COLO668 (cell line): Measurements from ENCODE around the gene TCFL5.

Source experiments
- DNase-seq: peaks from one replicate; lab custom pipeline; 2025; ENCODE audit not compliant: unreplicated experiment; lab: John Stamatoyannopoulos, UW

Gene TCFL5

DNA sequence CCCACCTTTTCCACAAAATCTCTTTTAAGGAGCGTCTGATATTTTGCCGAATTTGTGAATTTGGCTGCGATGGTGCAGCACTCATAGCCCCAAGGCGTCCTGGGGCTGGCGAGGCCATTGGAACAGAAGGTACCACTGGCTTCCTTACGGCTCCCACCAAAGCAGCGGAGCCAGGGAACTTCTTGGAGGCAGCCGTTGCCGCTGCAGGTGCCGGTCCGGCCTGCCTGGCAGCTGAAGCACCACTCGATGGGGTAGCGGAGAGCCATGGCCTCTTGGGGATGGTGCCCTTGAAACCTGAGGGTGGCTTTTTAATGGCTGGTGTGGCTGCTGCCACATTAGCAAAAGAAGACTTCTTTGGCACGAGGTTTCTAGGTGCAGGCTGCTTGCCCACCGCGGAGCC is 34.9 kb upstream of the TCFL5 start:
- no peak for DNase-seq

- DNase-seq: no peak
These were observed 33.9 kb upstream of the TCFL5 start for GRCh38 chr20:62895539-62895938.

DNA sequence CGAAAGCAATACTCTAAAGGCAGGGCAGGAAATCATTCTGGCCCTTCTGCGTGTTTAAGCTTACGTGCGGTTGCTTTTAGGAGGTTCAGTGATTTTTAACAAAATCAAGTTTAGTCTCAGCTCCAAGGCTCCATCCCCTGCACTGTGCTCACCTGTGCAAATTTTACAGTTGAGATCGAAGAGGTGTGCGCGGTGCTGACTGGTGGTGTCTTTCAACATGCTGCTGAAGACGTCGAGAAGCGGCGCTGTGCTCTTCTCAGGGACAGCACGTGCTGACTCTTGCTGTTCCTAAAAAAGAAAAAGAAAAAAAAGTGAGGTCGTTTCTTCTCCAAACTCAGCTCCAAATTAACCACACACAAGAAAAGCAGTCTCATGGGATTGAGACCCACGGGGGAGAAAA is 32.6 kb upstream of the TCFL5 start:
- no peak for DNase-seq

DNA sequence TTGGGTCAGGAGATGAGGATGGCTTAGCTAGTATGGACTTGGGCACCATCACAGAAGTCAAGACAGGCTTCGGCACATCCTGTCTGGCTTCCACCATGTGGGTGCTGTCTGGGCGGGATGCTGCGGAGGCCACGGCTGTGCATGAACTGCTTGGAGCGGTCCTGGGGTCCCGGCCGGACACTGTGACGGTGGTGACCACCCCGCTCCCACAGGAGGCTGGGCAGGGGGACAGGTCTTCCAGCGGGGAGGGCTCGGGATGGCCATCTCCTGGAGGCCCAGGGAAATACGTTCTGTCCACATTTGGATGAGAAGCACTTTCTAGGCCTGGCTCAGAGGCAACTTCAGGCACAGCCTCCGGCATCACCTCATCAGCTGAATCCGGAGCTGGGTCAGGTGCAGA is 32.1 kb upstream of the TCFL5 start:
- no peak for DNase-seq

DNA sequence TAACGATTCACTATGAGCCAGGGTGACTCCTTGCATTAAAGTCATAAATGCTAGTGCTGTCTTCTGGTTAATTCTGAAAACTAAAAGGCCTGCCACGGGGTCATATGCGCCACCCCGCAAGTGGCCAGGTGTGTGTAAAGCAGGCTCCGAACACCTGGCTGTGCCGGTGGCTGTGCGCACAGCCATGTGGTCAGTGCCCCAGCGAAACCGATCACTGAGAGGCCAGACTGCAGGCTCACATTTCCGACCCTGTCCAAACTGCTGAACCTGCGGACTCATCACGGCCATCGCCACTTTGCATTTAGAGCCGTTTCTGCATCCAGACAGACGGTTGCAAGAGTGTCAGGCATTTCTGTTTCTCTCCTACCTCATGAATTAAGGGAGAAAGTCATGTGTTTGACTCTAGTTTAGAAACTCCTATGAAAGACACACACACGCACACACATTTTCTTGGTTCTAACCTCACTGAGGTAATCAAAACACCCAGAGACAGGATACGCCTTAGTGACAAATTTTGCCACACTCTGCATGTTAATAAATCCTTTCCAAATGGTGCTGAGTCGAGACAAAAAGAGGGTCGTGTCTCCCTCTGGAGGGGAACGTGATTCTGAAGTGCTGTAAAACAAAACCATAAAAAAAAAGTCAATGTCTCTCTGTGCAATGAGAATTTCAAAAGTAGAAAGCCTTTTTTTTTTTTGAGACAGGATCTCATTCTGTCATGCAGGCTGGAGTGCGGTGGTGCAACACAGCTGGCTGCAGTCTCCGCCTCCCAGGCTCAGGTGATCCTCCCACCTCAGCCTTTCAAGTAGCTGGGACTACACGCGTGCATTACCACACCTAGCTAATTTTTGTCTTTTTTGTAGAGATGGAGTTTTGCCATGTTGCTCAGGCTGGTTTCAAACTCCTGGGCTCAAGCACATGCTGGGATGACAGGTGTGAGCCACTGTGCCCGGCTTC is 31.0 kb upstream of the TCFL5 start:
- DNase-seq: no peak

GRCh38 chr20:62891111-62891510 is 29.5 kb upstream of the TCFL5 start:
- no peak for DNase-seq

- no peak for DNase-seq
These were observed 28.8 kb upstream of the TCFL5 start for GRCh38 chr20:62890444-62890843.

- DNase-seq: no peak
These were observed 28.2 kb upstream of the TCFL5 start for GRCh38 chr20:62889871-62890270.

DNA sequence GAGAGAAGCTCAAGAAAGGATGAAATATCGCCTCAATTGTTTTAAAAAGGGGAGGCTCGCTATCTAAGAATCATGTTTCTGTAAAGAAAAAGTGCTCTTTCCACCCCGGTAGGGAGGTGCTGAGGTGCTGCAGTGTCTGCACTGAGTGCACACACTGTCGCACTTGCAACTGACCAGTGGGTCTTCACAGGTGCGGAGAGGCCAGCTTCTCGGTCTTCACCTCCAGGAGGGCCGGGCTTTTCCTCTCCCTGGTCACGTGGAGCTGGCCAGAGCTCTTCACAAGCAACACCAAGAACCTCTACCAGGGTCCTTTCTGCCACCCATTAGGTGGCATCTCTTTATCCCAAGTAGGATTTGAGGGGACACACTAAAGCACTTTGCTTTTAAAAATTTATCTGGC is 27.8 kb upstream of the TCFL5 start:
- DNase-seq: no peak

GRCh38 chr20:62888910-62889309 is 27.3 kb upstream of the TCFL5 start:
- DNase-seq: no peak

DNA sequence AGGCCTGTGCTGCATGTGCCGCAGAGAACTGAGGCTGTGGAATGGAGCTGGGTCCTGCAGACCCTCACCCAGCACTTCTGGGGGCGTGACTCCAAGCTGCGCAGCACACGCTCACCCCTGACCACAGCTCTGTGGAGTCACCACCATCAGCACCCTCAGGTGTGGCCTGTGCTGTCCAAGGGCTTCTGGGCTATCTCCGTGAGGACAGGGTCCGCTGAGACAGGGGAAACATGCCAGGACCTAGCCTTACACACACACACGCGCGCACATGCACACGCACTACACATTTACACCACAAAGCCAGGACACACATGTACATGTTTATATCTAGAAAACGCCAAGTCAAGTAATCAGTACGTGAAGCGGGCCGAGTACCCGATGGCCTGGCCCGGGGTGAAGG is 26.8 kb upstream of the TCFL5 start:
- DNase-seq: no peak

DNA sequence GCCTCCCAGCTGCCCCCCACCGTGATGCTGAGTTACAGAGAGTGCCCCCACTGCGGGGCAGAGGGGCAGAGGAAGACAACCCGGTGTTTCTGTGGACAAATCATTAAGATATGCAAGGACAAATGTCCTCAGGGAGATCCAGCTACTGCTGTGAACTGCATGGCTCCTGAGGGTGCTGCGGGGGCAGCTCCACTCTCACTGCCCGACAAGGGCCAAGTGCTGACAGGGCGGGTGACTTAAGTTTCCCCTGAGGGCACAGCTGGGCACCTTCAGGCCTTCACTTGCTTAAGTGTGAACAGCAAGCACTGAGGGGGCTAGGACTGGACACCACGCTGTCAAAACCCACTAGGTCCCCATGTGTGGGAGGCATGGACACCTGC is 26.2 kb upstream of the TCFL5 start:
- DNase-seq: no peak

DNA sequence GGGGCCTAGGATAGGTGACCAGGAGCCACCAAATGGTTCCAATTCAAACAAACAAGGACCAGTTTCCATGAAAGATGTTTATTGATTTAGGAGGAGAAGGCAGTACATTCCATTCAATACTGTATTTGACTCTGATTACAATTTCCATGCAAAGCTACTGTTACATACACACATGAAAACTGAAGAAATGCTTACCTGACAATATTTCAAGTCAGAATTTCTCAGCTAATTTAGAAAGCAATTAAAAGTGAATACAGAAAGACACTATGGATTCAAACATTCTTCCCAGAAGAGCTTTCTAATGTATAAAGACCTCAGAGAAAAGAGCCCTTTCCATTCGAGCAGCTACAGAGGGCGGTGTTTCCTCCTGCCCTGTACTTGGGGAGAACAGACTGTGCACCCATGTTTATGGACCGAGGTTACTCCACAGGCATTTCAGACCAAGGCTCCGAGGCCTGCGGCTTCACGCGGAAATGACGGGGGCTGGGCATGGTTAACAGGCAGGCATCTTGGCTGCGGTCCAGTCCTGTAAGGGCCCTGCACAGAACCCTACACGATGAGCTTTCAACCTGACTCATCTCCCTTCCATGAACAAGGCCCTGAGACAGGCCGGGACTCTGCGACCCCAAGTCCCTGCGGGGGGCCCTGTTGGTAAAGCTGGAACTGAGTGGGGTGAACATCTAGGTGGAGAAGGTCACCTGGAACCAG is 25.7 kb upstream of the TCFL5 start:
- peak; percentile 90 for DNase-seq

DNA sequence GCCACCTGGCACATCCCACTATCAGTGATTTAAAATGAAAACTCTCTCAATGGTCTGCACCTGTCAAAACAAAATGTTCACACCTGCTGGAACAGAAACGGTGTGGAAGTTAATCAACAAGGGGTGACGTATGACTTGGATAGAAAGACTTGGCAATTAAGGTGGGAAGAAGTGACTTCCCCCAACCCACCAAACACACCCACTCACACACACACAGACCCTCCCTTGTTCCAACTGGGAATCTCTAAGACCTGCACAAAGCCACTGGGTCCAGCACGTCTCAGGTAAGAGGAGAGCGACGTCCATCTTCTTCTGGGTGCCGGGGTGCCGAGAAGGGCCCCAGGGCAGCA is 25.1 kb upstream of the TCFL5 start:
- peak; percentile 68 for DNase-seq

DNA sequence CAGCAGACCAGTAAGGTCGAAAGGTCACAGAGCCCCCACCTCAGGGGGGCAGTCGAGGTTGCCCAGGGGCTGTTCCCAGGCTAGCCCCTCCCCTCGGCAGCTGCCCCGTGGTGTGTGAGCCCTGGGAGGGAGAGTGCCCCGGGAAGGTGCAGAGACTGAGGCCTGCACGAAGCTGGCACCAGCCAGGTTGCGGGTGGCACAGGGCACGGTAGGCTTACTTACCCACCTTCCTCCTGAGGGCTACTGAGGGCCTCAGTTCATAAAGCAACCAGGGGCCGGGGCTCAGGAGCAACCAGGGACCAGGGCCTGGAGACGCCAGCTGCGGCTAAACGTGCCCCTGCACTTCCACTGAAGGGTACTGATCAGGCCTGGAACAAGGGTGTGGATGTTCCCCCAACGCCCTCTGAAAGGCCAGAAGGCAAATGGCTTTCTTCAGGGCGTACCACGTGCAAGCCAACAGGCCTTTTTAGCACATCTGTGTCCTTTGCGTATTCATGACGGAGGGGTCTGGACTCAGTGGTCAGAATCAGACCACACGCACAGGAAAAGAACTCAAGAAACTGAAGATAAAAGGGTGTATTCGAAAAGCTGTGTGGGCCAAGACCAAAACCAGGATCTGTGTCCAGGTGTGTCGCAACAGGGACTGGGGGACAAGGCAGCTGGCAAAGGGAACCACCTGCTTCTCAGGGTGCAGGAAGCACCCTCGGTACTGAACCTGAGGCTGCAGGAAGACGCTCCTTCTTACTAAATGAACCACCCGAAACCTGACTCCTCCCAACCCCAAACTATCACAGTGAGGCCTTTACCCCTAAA is 24.5 kb upstream of the TCFL5 start:
- peak; percentile 83 for DNase-seq

DNA sequence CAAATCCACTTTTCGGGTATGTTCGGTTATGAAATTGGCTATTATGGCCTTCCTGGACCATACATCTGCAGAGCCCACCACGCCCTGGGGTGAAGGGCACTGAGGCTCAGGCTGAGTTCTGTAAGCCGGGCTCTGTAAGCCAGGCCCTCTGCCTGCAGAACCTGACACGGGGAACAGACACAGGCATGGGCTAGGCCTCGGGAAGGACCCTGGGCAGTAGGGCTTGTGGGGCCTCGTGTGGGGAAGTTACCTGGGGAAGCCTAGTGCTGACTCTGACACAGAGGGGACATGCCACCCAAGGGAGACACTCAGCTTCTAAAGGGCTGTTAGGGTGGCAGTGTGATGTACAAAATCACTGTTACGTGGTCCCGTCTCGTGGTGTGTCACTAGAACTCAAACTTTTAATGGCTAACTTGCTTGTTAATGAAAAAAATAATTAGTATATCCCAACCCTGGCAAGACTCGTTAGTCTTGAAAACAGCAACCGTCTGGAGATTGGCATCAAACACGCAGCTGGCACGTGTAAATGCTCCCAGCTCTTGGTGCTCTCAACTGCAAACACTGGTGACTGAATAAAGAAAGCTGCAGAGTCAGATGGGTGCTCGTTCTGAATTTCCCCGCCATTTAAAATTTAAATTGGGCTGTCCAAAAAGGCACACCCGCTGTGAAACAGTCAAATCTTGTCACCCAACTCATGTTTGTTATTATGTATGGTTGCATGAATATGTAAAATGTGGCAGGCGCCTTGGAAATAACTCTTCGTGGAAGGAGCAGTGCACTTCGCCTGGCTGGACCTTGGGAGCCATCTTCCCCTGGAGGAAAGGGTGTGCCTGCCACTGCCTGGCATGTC is 23.6 kb upstream of the TCFL5 start:
- DNase-seq: no peak

- no peak for DNase-seq
These were observed 22.9 kb upstream of the TCFL5 start for GRCh38 chr20:62884556-62884955.

GRCh38 chr20:62882426-62882825 is 20.8 kb upstream of the TCFL5 start:
- no peak for DNase-seq

DNA sequence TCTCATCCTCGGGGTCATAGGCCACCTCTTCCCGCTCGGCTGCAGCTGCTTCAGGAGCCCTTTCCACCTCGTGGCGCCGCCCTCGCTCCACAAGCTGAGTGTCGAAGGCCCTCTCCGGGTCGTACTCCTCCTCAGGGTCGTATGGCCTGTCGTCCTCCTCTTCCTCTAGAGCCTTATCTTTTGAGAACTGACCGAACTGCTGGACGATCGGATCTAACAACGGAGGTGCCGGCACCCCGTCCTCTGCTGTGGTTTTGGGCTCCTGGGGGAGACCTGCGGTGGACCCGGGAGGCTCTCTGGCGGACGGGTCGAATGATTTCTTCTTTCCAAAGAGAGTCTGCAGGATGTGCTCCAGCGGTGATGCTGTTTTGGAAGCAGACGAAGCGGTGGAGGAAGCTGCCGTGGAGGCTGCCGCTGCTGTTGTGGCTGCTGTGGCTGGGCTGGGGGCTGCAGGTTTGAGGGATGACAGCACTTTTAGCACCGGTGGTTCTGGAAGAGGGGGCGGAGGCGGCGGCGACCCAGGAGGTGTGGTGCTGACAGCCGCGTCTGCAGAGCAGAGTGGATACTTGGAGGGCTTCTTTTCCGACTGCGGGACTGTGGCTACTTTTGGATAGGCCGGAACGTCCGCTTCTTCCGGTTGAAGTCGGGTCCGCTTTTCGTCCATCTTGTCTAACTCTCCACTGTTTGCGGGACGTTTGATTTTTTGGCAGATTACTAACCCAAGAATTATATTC is 20.2 kb upstream of the TCFL5 start:
- no peak for DNase-seq
